GM21717 (cell line): ENCODE measurements around the gene PHF24.
"Not testable (repeated sequence)": the region's sequence is repeated elsewhere in the genome, so short reads cannot be mapped to it uniquely, and the experiment has no call there.

Experiments used
- ATAC-seq: cut with Tn5 transposase; IDR thresholded peaks from one replicate; pipeline ENCODE4 v1.9.1; 2021; ENCODE audit warnings: mild to moderate bottlenecking, moderate library complexity; ENCODE audit not compliant: unreplicated experiment

Gene PHF24

GRCh38 chr9:34957492-34958410, at the start of gene PHF24:
PHF24 (plus strand) TSS chr9:34958285; CDS start chr9:34971299, 13,014 bp downstream.
- ATAC-seq = no peak

GRCh38 chr9:34927061-34927460, 31.0 kb upstream of the PHF24 start:
- ATAC-seq = no peak

GRCh38 chr9:34928921-34929320, 29.2 kb upstream of the PHF24 start:
- no peak for ATAC-seq

GRCh38 chr9:34929506-34930102, 28.5 kb upstream of the PHF24 start:
- no peak for ATAC-seq

- not testable (repeated sequence) for ATAC-seq
Observed at GRCh38 chr9:34939989-34940388, 18.1 kb upstream of the PHF24 start.

GRCh38 chr9:34948451-34948850, 9.6 kb upstream of the PHF24 start:
- no peak for ATAC-seq

- no peak for ATAC-seq
Observed at GRCh38 chr9:34954225-34954624, 3.9 kb upstream of the PHF24 start.

GRCh38 chr9:34956066-34956465, 2.0 kb upstream of the PHF24 start:
- not testable (repeated sequence) for ATAC-seq

- ATAC-seq = no peak
Observed at GRCh38 chr9:34956648-34957047, 1.4 kb upstream of the PHF24 start.

GRCh38 chr9:34958411-34958982, 412 bp downstream of the PHF24 start:
- ATAC-seq = no peak

- no peak for ATAC-seq
Observed at GRCh38 chr9:34959461-34959860, 1.4 kb downstream of the PHF24 start.

- peak; percentile 49 for ATAC-seq
Observed at GRCh38 chr9:34961574-34962490, 3.7 kb downstream of the PHF24 start.

- no peak for ATAC-seq
Observed at GRCh38 chr9:34962546-34962945, 4.5 kb downstream of the PHF24 start.

- no peak for ATAC-seq
Observed at GRCh38 chr9:34963552-34963951, 5.5 kb downstream of the PHF24 start.

- ATAC-seq = no peak
Observed at GRCh38 chr9:34964458-34964857, 6.4 kb downstream of the PHF24 start.

- no peak for ATAC-seq
Observed at GRCh38 chr9:34971146-34971811, 13.2 kb downstream of the PHF24 start.

- ATAC-seq = no peak
Observed at GRCh38 chr9:34974664-34975063, 16.6 kb downstream of the PHF24 start.

GRCh38 chr9:34976441-34976840, 18.4 kb downstream of the PHF24 start:
- ATAC-seq = no peak

GRCh38 chr9:34976992-34977391, 18.9 kb downstream of the PHF24 start:
- no peak for ATAC-seq

- ATAC-seq = no peak
Observed at GRCh38 chr9:34980181-34980761, 22.2 kb downstream of the PHF24 start.
